ENCODE results near the gene GABRR2. TPM values are rescaled to one million over a fixed set of nuclear protein-coding genes. Genes with fewer than 3 reads are reported as not detected.

Gene GABRR2
- total RNA-seq, 1 donor from 2014 or later: 1.4 TPM

- no peak for TF ChIP-seq CTCF (IDR thresholded peaks at IDR 0.05)
- H3K27me3 ChIP-seq: no peaks in the 10 kb centered on the region
- DNase-seq: no peak
- intact Hi-C loops (cut with DNase I): no loop called here
- peaks cover 9% of the 10 kb centered on the region for H3K36me3 ChIP-seq
- no peak overlapping the region for H3K4me3 ChIP-seq
- ATAC-seq: no peak
- no peak overlapping the region for H3K27ac ChIP-seq
- peaks cover 40% of the 10 kb centered on the region for H3K4me1 ChIP-seq
- H3K9me3 ChIP-seq: no peaks in the 10 kb centered on the region
Observed at GRCh38 chr6:89346433-89346832, 31.3 kb upstream of the GABRR2 start.

GRCh38 chr6:89339565-89339964 is 24.5 kb upstream of the GABRR2 start:
- Histone ChIP-seq H3K36me3 (peaks cover 73% of the 10 kb centered on the region), H3K27ac (no peak overlapping the region), H3K9me3 (no peaks in the 10 kb centered on the region), H3K4me1 (no peaks in the 10 kb centered on the region), H3K4me3 (no peak overlapping the region), H3K27me3 (no peaks in the 10 kb centered on the region)
- intact Hi-C loops (cut with DNase I): no loop called here
- no peak for TF ChIP-seq CTCF (IDR thresholded peaks at IDR 0.05)
- ATAC-seq (no peak), DNase-seq (no peak)

- no peak overlapping the region for H3K27ac ChIP-seq
- no peaks in the 10 kb centered on the region for H3K9me3 ChIP-seq
- H3K27me3 ChIP-seq: no peaks in the 10 kb centered on the region
- DNase-seq (no peak), ATAC-seq (no peak)
- no peaks in the 10 kb centered on the region for H3K4me1 ChIP-seq
- intact Hi-C loops (cut with DNase I): no loop called here
- no peak for TF ChIP-seq CTCF (IDR thresholded peaks at IDR 0.05)
- peaks cover 96% of the 10 kb centered on the region for H3K36me3 ChIP-seq
- H3K4me3 ChIP-seq: no peak overlapping the region
Observed at GRCh38 chr6:89335164-89335563, 20.1 kb upstream of the GABRR2 start.

GRCh38 chr6:89330910-89331309 is 15.8 kb upstream of the GABRR2 start:
- intact Hi-C loops (cut with DNase I): no loop called here
- H3K36me3 ChIP-seq: peaks cover 100% of the 10 kb centered on the region
- no peak overlapping the region for H3K4me3 ChIP-seq
- H3K4me1 ChIP-seq: no peaks in the 10 kb centered on the region
- no peak for DNase-seq
- H3K9me3 ChIP-seq: no peaks in the 10 kb centered on the region
- ATAC-seq: no peak
- H3K27ac ChIP-seq: no peak overlapping the region
- no peak for TF ChIP-seq CTCF (IDR thresholded peaks at IDR 0.05)
- no peaks in the 10 kb centered on the region for H3K27me3 ChIP-seq

- Histone ChIP-seq H3K27ac (no peak overlapping the region), H3K27me3 (no peaks in the 10 kb centered on the region), H3K36me3 (peaks cover 93% of the 10 kb centered on the region), H3K9me3 (no peaks in the 10 kb centered on the region), H3K4me3 (no peak overlapping the region), H3K4me1 (no peaks in the 10 kb centered on the region)
- DNase-seq: no peak
- no peak for TF ChIP-seq CTCF (IDR thresholded peaks at IDR 0.05)
- intact Hi-C loops (cut with DNase I): no loop called here
- no peak for ATAC-seq
Observed at GRCh38 chr6:89328976-89329375, 13.9 kb upstream of the GABRR2 start.

- no peak for DNase-seq
- peaks cover 46% of the 10 kb centered on the region for H3K36me3 ChIP-seq
- no peak for ATAC-seq
- no peak overlapping the region for H3K4me3 ChIP-seq
- no peaks in the 10 kb centered on the region for H3K4me1 ChIP-seq
- H3K27ac ChIP-seq: no peak overlapping the region
- H3K9me3 ChIP-seq: no peaks in the 10 kb centered on the region
- intact Hi-C loops (cut with DNase I): no loop called here
- no peaks in the 10 kb centered on the region for H3K27me3 ChIP-seq
- TF ChIP-seq CTCF (IDR thresholded peaks at IDR 0.05): no peak
Observed at GRCh38 chr6:89324304-89324703, 9.2 kb upstream of the GABRR2 start.
